GM12891 (cell line): ENCODE results near the gene CYLD.

Experiments
- DNase-seq: peaks from one replicate; pipeline ENCODE4 v3.0.0; 2011; ENCODE audit warnings: low spot score; ENCODE audit not compliant: insufficient read length
- FAIRE-seq: peaks from 2 replicates; lab custom pipeline; 2011; peaks lifted over from hg19 to GRCh38; lab: Jason Lieb, UNC
- PAX5 ChIP-seq: IDR thresholded peaks from 2 replicates; pipeline ENCODE4 v1.6.1; 2011; ENCODE audit warnings: low read length, moderate library complexity, mild to moderate bottlenecking; ENCODE audit not compliant: insufficient read depth, severe bottlenecking
- POLR2A ChIP-seq: IDR thresholded peaks from 2 replicates; pipeline ENCODE4 v1.6.1; 2011; ENCODE audit warnings: low read depth, low read length, control low read depth
- POLR2AphosphoS5 ChIP-seq: IDR thresholded peaks from 2 replicates; pipeline ENCODE4 v1.6.1; 2011; ENCODE audit warnings: low read depth, low read length, control low read depth
- POU2F2 ChIP-seq: IDR thresholded peaks from 2 replicates; pipeline ENCODE4 v1.6.1; 2011; ENCODE audit warnings: low read depth, mild to moderate bottlenecking, control low read depth, low read length, moderate library complexity
- SPI1 ChIP-seq: IDR thresholded peaks from 2 replicates; pipeline ENCODE4 v1.6.1; 2011; ENCODE audit warnings: low read depth, low read length, control low read depth
- TAF1 ChIP-seq: IDR thresholded peaks from 2 replicates; pipeline ENCODE4 v1.6.1; 2011; ENCODE audit warnings: low read depth, low read length, control low read depth

The CYLD gene

DNA sequence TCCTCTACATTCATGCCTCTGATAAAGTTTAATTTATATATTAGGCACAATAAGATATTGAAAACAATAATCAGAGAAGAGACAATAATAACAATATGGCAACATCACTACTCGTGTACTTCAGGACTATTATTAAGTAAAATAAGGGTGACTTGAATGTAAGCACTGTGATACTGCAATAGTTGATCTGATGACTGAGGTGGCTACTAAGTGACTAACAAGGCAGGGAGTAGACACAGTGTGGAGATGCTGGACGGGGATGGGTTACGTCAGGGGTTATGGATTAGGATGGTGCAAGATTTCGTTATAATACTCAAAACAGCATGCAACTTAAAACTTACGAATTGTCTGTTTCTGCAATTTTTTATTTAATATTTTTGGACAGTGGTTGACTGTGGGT lies 32.5 kb downstream of the CYLD start:
- DNase-seq (no peak), FAIRE-seq (no peak)
- TF ChIP-seq POU2F2 (no peak), POLR2A (no peak), SPI1 (no peak), POLR2AphosphoS5 (no peak), PAX5 (no peak), TAF1 (no peak)

DNA sequence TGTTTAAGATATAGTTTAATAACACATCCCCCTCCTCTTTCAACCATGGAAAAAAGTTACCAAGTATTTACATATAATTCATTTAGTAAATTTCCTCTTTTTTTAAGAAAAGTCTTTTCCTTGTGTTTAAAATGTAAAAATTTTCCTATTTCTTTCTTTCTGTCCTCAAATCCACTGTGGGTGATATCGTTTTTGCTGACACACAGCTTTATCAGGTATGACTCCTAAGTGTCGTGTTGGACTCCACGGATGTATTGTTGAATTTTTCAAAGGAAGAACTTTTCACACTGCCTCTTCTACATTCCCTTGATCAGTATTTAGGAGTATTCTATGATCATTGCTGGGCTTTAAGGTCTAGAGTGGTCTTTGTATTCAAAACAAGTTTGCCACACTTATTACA lies 33.1 kb downstream of the CYLD start:
- FAIRE-seq = no peak
- TF ChIP-seq POLR2A (no peak), SPI1 (no peak), POU2F2 (no peak), PAX5 (no peak), TAF1 (no peak), POLR2AphosphoS5 (no peak)

DNA sequence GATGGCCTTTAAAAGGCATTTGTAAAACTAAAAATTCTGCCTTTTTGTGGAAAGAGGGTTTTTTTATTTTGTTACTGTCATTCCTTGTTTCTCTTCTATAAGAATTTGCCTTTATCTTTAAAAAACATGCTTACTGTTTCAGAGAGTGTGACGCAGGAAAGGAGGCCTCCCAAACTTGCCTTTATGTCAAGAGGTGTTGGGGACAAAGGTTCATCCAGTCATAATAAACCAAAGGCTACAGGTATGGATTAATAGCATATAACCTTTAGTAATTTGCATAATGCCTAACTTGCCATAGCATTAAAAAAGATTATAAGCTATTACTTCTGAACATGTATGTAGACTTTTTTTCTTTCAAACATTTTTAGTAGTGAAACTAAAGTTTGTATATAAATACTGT lies 34.2 kb downstream of the CYLD start:
- FAIRE-seq = no peak
- TF ChIP-seq PAX5 (no peak), POU2F2 (no peak), POLR2A (no peak), POLR2AphosphoS5 (no peak), TAF1 (no peak), SPI1 (no peak)
- no peak for DNase-seq

More for the DNA sequence above, 33.1 kb downstream of the CYLD start:
- DNase-seq = no peak

DNA sequence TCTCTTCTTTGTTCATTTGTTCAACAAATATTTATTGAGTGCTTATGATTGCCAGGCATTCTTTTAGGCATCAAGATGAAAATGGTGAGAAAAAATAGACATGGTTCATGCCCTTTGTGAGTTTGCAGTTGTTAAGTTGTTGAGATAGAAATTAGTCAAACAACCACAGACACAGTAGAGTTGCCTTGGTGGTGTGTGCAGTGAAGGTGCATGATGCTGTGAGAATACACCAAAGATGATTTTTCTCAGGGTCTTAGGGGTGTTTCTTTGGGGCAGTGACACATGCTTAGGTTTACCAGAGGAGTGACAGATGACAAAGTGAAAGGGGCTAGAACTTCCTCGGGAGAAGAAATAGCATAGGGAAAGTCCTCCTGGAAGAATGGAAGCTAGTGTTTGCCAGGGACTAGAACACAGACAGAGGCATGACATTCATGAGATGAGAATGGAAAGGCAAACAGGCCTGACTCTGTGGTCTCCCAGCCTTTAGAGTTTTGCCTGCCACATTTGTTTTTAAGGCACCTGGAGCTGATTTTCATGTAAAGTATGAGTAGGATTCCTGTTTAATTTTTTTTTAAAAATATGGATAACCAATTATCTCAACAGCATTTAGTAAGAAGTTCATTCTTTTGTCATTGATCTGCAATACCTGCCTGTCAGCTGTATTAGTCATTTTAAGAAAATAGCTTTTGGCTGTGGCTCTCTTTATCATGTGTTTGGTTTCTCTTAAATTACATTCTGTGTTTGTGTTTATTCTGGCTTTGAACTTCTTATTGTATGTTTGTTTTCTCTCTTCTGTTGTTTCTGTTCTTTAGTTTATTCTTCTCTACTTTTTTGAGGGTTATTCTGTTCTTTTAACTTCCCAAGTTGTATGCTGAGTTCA lies 36.6 kb downstream of the CYLD start:
- no peak for FAIRE-seq
- no peak for TF ChIP-seq POLR2AphosphoS5
- no peak for TF ChIP-seq POLR2A
- no peak for TF ChIP-seq PAX5
- no peak for TF ChIP-seq POU2F2
- no peak for TF ChIP-seq SPI1
- TF ChIP-seq TAF1 = no peak
- no peak for DNase-seq

DNA sequence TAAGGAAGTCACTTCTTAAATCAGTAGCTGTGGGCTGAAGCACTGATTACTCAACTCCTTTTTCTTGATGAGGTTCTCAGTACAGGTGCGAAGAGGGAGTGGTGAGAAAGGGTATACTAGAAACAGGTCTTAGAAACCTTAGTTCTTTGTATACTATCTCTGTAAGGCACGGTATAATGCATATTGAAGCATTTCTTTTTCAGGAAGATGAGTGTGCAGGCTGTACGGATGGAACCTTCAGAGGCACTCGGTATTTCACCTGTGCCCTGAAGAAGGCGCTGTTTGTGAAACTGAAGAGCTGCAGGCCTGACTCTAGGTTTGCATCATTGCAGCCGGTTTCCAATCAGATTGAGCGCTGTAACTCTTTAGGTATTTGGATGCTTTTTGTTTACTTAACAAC lies 39.2 kb downstream of the CYLD start:
- FAIRE-seq (no peak), DNase-seq (no peak)
- TF ChIP-seq PAX5 = no peak
- TF ChIP-seq POU2F2 = no peak
- TF ChIP-seq POLR2A = no peak
- TF ChIP-seq TAF1 = no peak
- TF ChIP-seq SPI1 = no peak
- no peak for TF ChIP-seq POLR2AphosphoS5

DNA sequence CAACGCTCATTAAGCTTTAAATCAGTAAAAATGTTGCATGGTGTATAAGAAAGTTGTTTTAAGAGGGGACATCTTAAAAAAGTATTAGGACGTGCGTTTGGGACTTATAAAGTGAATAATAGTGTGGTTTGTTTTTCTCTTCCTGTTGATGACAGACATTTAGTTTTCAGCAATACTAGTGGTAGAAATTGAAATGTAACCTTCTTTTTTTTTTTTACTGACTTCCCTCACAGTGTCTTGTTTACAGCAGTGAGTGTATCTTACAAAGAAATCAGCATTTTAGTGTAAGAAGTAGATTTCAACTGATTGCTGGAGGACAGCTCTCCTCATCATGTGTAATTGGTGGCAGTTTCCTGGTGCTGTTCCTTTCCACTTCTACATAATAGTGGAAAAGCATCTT lies 39.6 kb downstream of the CYLD start:
- no peak for TF ChIP-seq SPI1
- TF ChIP-seq TAF1 = no peak
- no peak for TF ChIP-seq POLR2AphosphoS5
- no peak for TF ChIP-seq POU2F2
- no peak for TF ChIP-seq PAX5
- no peak for TF ChIP-seq POLR2A
- FAIRE-seq = no peak
- DNase-seq = no peak

DNA sequence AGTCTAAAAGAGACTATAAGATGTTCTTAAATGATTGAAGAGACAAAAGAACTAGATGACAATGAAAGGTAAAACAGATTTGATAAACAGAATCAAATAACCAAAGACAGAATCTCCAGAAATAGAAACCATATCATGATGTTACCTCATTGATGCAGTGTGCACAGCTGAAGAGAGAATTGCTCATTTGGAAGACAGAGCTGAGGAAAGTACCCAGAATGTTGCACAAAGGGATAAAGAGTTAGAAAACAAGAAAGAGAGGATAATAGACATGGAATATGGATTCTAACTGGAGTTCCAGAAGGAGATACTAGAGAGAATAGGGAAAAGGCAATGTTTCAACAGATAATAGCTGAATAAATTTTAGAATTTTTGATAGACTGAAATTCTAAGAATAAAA lies 47.9 kb downstream of the CYLD start:
- TF ChIP-seq SPI1 = no peak
- no peak for TF ChIP-seq TAF1
- TF ChIP-seq POLR2AphosphoS5 = no peak
- TF ChIP-seq POU2F2 = no peak
- no peak for TF ChIP-seq PAX5
- TF ChIP-seq POLR2A = no peak
- no peak for FAIRE-seq

DNA sequence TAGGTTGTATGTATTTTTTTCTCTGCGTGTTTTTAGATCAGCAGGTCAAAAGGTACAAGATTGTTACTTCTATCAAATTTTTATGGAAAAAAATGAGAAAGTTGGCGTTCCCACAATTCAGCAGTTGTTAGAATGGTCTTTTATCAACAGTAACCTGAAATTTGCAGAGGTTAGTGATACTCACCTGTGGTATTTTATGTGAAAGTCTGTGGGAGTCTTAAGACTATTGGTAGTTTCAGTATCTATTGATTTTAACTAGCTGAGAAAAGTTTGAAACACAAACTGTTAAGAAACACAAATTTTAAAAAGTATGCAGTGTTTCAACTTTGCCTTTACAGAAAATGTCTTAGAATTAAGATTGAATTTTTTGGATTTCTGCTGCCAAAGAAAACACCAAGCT lies 49.6 kb downstream of the CYLD start:
- TF ChIP-seq TAF1 (no peak), SPI1 (no peak), POU2F2 (no peak), POLR2A (no peak), PAX5 (no peak), POLR2AphosphoS5 (no peak)
- FAIRE-seq = no peak
- no peak for DNase-seq

More for the DNA sequence above, 47.9 kb downstream of the CYLD start:
- DNase-seq = no peak

DNA sequence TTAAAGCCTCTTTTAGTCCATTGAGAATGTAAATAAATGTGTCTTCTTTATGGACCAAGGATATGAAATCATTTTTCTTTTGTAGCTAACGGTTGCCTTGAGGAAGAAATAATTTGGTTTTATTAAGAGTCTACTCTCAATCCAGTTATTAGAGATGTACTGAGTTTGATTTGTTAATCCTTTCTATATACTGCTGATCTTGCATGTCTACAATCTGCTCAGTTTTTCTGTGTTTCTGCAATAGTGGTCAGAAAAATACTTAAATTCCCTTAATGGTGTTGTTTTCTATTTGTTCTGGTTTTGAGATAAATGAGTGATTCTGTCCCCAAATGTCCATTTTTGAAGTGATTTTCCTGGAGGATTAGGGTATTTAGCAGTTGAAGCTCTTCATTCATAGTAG lies 54.9 kb downstream of the CYLD start:
- TF ChIP-seq POU2F2 (no peak), TAF1 (no peak), PAX5 (no peak), POLR2AphosphoS5 (no peak), POLR2A (no peak), SPI1 (no peak)
- FAIRE-seq (no peak), DNase-seq (no peak)

DNA sequence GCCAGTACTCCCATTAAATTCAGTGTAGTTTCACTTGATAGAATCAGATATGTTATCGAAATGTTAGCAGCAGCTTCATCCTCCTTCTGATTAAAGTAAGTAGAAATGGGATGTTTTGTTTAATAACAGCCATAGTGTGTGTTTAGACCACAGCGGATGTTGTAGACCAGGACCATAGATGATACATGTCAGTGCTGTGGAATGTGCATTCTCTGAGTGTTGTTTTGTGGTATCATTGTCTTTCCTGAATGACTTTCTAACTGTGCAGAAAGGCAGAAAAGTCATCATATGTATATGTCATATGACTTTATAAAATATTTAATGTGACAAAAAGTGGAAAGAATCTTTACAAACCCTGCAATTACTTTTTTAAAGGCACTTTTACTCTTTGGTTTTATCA lies 55.6 kb downstream of the CYLD start:
- no peak for TF ChIP-seq PAX5
- no peak for TF ChIP-seq TAF1
- no peak for TF ChIP-seq SPI1
- TF ChIP-seq POLR2AphosphoS5 = no peak
- no peak for TF ChIP-seq POU2F2
- no peak for TF ChIP-seq POLR2A
- FAIRE-seq (peak; percentile 51), DNase-seq (no peak)

DNA sequence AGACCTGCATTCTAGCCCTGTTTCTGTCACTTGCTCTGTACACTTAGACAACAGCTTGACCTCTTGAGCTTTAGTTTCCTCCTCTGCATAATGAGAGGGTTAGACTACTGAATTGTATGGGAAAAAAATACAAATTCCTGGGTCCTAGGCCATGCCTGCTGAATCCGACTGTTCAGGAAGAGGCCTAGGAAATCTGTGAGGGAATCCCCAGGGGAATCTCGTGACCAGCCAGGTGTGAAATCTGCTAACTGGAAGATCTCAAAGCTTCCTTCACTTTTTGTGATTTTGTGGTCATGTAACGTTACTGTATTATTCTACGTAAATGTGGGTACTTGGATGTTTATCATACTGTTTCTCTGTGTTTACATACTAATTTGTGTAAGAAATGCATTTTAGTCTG lies 58.2 kb downstream of the CYLD start:
- TF ChIP-seq TAF1 = no peak
- peak; percentile 61; the same call in 1 of the 2 replicates for TF ChIP-seq POLR2AphosphoS5
- DNase-seq = no peak
- no peak for FAIRE-seq
